H1 (cell line): Measurements from ENCODE around the gene KRT8. TPM values are rescaled to one million over a fixed set of nuclear protein-coding genes. Genes with fewer than 3 reads are reported as not detected.

Source experiments
- ATF3 ChIP-seq: IDR thresholded peaks from 2 replicates; pipeline ENCODE4 v1.6.1; 2011; ENCODE audit warnings: low read depth, mild to moderate bottlenecking, low read length; ENCODE audit not compliant: insufficient read depth
- CREB1 ChIP-seq: IDR thresholded peaks from 2 replicates; pipeline ENCODE4 v1.6.1; 2012; ENCODE audit warnings: inconsistent platforms
- RAD21 ChIP-seq, 2 experiments: IDR thresholded peaks in 1 of 2; conservative IDR thresholded peaks in 1 of 2; 2 replicates each; pipeline ENCODE4 v1.6.1; 2011; ENCODE audit warnings: low read depth in 2 of 2, low read length in 2 of 2, improper control_type of control experiment in 1 of 2, inconsistent platforms in 1 of 2, mild to moderate bottlenecking in 1 of 2, moderate library complexity in 1 of 2
- SRF ChIP-seq: IDR thresholded peaks from 2 replicates; pipeline ENCODE4 v1.6.1; 2011; ENCODE audit warnings: mild to moderate bottlenecking, low read depth, low read length, moderate library complexity
- polyA plus RNA-seq, 7 experiments: library from polyadenylated mRNA; depleted of rRNA in 3 of 7; stranded (reverse) in 5 of 7; unstranded in 2 of 7; fragments of >200 nt in 5 of 7; fragments of 200-250 nt in 2 of 7; gene quantifications; 1 replicate in 5 of 7; 2 replicates in 1 of 7; 4 replicates in 1 of 7; pipeline versions ENCODE4 v1.2.1 to v1.2.3, GENCODE V29; 2011 to 2013; ENCODE audit warnings: missing spikeins in 2 of 7, mixed read lengths in 2 of 7
- total RNA-seq: library from RNA; stranded (reverse); fragmentation: NEBNext Ultra II Directional; extraction: Animal tissue kit (Norgen Biotek cat#: 25700); gene quantifications from 2 replicates; pipeline ENCODE4 v1.2.1, GENCODE V29; 2021
- TF ChIP-seq, protein P1 (sequence below): IDR thresholded peaks from 2 replicates; pipeline ENCODE4 v1.6.1; 2011; ENCODE audit warnings: low read length, improper control_type of control experiment

Gene KRT8
- total and polyA plus RNA-seq, 2 of the 8 experiments (the other 6 are each of a cell fraction or from before 2014, with no cell fraction given), result 280 to 290 TPM

DNA sequence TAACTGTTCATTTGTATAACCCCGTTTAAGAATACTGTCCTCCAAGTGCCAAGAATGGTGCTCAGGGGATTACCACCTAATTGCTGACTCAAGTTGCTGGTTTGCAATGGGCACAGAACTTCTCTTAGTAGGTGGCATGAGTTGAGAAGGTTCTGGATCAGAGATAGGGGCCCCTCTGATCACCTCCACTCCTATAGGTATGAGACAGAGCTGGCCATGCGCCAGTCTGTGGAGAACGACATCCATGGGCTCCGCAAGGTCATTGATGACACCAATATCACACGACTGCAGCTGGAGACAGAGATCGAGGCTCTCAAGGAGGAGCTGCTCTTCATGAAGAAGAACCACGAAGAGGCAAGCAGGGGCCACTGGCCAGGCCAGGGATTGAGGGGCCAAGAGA is 45.7 kb upstream of the KRT8 start (continued):
- TF ChIP-seq, protein P1, sequence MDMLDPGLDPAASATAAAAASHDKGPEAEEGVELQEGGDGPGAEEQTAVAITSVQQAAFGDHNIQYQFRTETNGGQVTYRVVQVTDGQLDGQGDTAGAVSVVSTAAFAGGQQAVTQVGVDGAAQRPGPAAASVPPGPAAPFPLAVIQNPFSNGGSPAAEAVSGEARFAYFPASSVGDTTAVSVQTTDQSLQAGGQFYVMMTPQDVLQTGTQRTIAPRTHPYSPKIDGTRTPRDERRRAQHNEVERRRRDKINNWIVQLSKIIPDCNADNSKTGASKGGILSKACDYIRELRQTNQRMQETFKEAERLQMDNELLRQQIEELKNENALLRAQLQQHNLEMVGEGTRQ, result no peak
- TF ChIP-seq SRF (no peak), ATF3 (no peak), RAD21 (IDR thresholded peaks at IDR 0.05 in 1 of 2, conservative IDR thresholded peaks at IDR 0.05 in 1 of 2; ENCODE audit: low read depth in 2 of 2, low read length in 2 of 2) (no peak), CREB1 (no peak)
